ENCODE data around the gene DNASE2. TPM values are rescaled to one million over a fixed set of nuclear protein-coding genes. Genes with fewer than 3 reads are reported as not detected.

Gene DNASE2
- total RNA-seq (25.8 and 54.7 TPM in 2 replicates), polyA plus RNA-seq (26.0 and 49.5 TPM in 2 replicates)

- no peaks in the 10 kb centered on the region for H3K4me1 ChIP-seq (ENCODE audit: low read depth)
- no peaks in the 10 kb centered on the region for H3K27me3 ChIP-seq
- no peaks in the 10 kb centered on the region for H3K36me3 ChIP-seq
- H3K4me3 ChIP-seq, result peak within 1 kb of the TSS; percentile 47
- DNase-seq (ENCODE audit: low read depth in 1 of 2, low spot score in 1 of 2), result peak; percentile 94 to 96
- no peak for TF ChIP-seq CTCF (IDR thresholded peaks at IDR 0.05; ENCODE audit: low read depth, low read length)
- H3K27ac ChIP-seq, result peak within 1 kb of the TSS; percentile 81
- no peaks in the 10 kb centered on the region for H3K9me3 ChIP-seq (ENCODE audit: low read depth)
Measured at GRCh38 chr19:12881172-12881808, at the start of gene DNASE2. Gene DNASE2 (minus strand): TSS chr19:12881449. CDS start chr19:12881375, 74 bp downstream.

GRCh38 chr19:12930002-12930645 lies 48.9 kb upstream of the DNASE2 start:
- no peak for TF ChIP-seq CTCF (IDR thresholded peaks at IDR 0.05; ENCODE audit: low read depth, low read length)
- no peaks in the 10 kb centered on the region for H3K27me3 ChIP-seq
- no peaks in the 10 kb centered on the region for H3K9me3 ChIP-seq (ENCODE audit: low read depth)
- no peak overlapping the region for H3K4me3 ChIP-seq
- no peak overlapping the region for H3K27ac ChIP-seq
- no peaks in the 10 kb centered on the region for H3K4me1 ChIP-seq (ENCODE audit: low read depth)
- H3K36me3 ChIP-seq, result peaks cover 45% of the 10 kb centered on the region
- no peak for DNase-seq (ENCODE audit: low read depth in 1 of 2, low spot score in 1 of 2)

GRCh38 chr19:12924621-12925310 lies 43.5 kb upstream of the DNASE2 start:
- Histone ChIP-seq H3K36me3 (peaks cover 62% of the 10 kb centered on the region), H3K27me3 (no peaks in the 10 kb centered on the region), H3K9me3 (ENCODE audit: low read depth) (no peaks in the 10 kb centered on the region), H3K4me1 (ENCODE audit: low read depth) (no peaks in the 10 kb centered on the region), H3K27ac (no peak overlapping the region), H3K4me3 (no peak overlapping the region)
- DNase-seq (ENCODE audit: low read depth in 1 of 2, low spot score in 1 of 2), result no peak
- no peak for TF ChIP-seq CTCF (IDR thresholded peaks at IDR 0.05; ENCODE audit: low read depth, low read length)

GRCh38 chr19:12922959-12923358 lies 41.7 kb upstream of the DNASE2 start:
- Histone ChIP-seq H3K27ac (no peak overlapping the region), H3K4me1 (ENCODE audit: low read depth) (no peaks in the 10 kb centered on the region), H3K4me3 (no peak overlapping the region), H3K27me3 (no peaks in the 10 kb centered on the region), H3K36me3 (peaks cover 48% of the 10 kb centered on the region), H3K9me3 (ENCODE audit: low read depth) (no peaks in the 10 kb centered on the region)
- no peak for TF ChIP-seq CTCF (IDR thresholded peaks at IDR 0.05; ENCODE audit: low read depth, low read length)
- DNase-seq (ENCODE audit: low read depth in 1 of 2, low spot score in 1 of 2), result no peak

GRCh38 chr19:12921047-12921446 lies 39.8 kb upstream of the DNASE2 start:
- H3K4me1 ChIP-seq (ENCODE audit: low read depth), result no peaks in the 10 kb centered on the region
- no peak overlapping the region for H3K27ac ChIP-seq
- no peak for TF ChIP-seq CTCF (IDR thresholded peaks at IDR 0.05; ENCODE audit: low read depth, low read length)

More at GRCh38 chr19:12921047-12921446, 39.8 kb upstream of the DNASE2 start:
- H3K36me3 ChIP-seq, result peaks cover 36% of the 10 kb centered on the region
- no peak overlapping the region for H3K4me3 ChIP-seq
- no peaks in the 10 kb centered on the region for H3K27me3 ChIP-seq
- no peaks in the 10 kb centered on the region for H3K9me3 ChIP-seq (ENCODE audit: low read depth)
- no peak for DNase-seq (ENCODE audit: low read depth in 1 of 2, low spot score in 1 of 2)
